ENCODE results near the gene TDRD9.

DNA sequence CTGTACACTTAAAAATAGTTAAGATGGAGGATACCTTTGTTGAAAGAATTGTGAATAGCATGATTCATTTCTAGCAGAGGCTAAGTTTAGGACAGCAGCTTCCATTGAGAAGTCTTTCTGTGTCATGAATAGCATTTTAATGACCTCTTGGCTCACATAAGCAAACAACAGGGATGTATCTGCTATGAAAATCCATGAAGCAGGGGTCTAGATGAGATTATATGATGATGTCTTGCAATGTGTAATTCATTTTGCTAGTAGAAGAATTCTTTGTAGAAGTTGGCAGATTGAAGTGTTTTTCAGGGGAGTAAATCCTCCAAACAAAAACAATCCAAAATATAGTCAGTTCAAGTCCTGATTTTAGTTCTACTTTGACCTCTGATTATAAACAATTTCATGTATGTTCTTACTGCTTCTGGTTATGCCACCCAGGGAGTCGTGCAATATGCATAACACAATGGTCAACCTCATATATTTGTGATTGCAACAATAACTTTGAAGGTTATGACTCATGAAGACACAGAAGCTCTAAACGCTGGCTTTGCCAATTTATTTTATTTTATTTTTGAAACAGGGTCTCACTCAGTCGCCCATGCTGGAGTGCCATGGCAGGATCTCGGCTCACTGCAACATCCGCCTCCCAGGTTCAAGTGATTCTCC lies 21.0 kb downstream of the TDRD9 start:
- TF ChIP-seq, protein P1, sequence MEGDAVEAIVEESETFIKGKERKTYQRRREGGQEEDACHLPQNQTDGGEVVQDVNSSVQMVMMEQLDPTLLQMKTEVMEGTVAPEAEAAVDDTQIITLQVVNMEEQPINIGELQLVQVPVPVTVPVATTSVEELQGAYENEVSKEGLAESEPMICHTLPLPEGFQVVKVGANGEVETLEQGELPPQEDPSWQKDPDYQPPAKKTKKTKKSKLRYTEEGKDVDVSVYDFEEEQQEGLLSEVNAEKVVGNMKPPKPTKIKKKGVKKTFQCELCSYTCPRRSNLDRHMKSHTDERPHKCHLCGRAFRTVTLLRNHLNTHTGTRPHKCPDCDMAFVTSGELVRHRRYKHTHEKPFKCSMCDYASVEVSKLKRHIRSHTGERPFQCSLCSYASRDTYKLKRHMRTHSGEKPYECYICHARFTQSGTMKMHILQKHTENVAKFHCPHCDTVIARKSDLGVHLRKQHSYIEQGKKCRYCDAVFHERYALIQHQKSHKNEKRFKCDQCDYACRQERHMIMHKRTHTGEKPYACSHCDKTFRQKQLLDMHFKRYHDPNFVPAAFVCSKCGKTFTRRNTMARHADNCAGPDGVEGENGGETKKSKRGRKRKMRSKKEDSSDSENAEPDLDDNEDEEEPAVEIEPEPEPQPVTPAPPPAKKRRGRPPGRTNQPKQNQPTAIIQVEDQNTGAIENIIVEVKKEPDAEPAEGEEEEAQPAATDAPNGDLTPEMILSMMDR (IDR thresholded peaks at IDR 0.05; ENCODE audit: low read depth, low read length) = no peak
- TF ChIP-seq POLR2A (IDR thresholded peaks at IDR 0.05; ENCODE audit: extremely low read depth, insufficient read length) = no peak
- TF ChIP-seq, protein P2, sequence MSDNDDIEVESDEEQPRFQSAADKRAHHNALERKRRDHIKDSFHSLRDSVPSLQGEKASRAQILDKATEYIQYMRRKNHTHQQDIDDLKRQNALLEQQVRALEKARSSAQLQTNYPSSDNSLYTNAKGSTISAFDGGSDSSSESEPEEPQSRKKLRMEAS (IDR thresholded peaks at IDR 0.05; ENCODE audit: low read depth, low read length) = no peak
- no peak for TF ChIP-seq MYC (IDR thresholded peaks at IDR 0.05; ENCODE audit: low read depth, low read length)
